ENCODE measurements around the gene TUBE1.

DNA sequence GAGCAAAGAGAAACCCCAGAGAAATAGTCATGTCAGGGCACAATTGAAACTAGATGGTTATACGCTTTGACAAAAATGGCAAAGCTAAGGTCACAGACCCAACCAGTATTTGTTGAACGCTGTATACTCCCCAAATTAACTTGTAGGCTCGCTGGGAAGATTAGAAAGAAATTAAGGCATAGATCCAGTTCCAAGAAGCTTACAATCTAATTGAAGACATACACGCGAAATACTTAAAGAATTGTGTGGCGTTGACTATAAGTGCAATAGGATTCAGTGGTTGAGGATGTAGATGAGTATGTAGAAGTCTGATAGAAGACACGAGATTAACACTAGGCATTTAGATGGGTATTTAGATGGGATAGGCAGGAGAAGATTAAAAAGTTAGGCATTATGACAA is 634 bp upstream of the TUBE1 start:
- TF ChIP-seq ZNF274 (IDR thresholded peaks at IDR 0.05; ENCODE audit: low read depth, low read length) (no peak), SUZ12 (IDR thresholded peaks at IDR 0.05; ENCODE audit: extremely low read depth, insufficient read depth, insufficient read length) (no peak), YY1 (IDR thresholded peaks at IDR 0.05; ENCODE audit: insufficient read depth, insufficient read length) (no peak)
